Prostate gland (tissue), 2 donors: Measurements from ENCODE around the gene ZNF18.

Experiments
- CTCF ChIP-seq, 4 experiments: fragments of 200-600 bp in 2 of 4; fragments of 450-650 bp in 2 of 4; sonication (generic) in 2 of 4; IDR thresholded peaks; 1 replicate in 3 of 4; 2 replicates in 1 of 4; pipeline ENCODE4 v1.5.1; 2016 to 2019; ENCODE audit warnings: antibody characterized with exemption in 4 of 4, mild to moderate bottlenecking in 2 of 4, moderate library complexity in 2 of 4
- POLR2A ChIP-seq: fragments of 450-650 bp; IDR thresholded peaks from one replicate; pipeline ENCODE4 v1.6.1; 2016; ENCODE audit warnings: antibody characterized with exemption, mild to moderate bottlenecking
- POLR2AphosphoS5 ChIP-seq: sonication (generic); formaldehyde crosslinking; IDR thresholded peaks from one replicate; pipeline ENCODE4 v1.6.1; 2017; ENCODE audit warnings: antibody characterized with exemption

GRCh38 chr17:11997147-11997971 is at the start of gene ZNF18:
- TF ChIP-seq CTCF (IDR thresholded peaks at IDR 0.05) (peak in 2 of 4 experiments; percentile 40 to 41), POLR2A (peak; percentile 97), POLR2AphosphoS5 (peak; percentile 90)
